Fibroblast of the conjunctiva (primary cell): ENCODE results near the gene SBNO1.
"Not testable (repeated sequence)": the region's sequence is repeated elsewhere in the genome, so short reads cannot be mapped to it uniquely, and the experiment has no call there.

Experiments used
- DNase-seq: peaks from one replicate; pipeline ENCODE4 v3.0.0-alpha.2; 2010; ENCODE audit warnings: low read depth

The SBNO1 gene

DNA sequence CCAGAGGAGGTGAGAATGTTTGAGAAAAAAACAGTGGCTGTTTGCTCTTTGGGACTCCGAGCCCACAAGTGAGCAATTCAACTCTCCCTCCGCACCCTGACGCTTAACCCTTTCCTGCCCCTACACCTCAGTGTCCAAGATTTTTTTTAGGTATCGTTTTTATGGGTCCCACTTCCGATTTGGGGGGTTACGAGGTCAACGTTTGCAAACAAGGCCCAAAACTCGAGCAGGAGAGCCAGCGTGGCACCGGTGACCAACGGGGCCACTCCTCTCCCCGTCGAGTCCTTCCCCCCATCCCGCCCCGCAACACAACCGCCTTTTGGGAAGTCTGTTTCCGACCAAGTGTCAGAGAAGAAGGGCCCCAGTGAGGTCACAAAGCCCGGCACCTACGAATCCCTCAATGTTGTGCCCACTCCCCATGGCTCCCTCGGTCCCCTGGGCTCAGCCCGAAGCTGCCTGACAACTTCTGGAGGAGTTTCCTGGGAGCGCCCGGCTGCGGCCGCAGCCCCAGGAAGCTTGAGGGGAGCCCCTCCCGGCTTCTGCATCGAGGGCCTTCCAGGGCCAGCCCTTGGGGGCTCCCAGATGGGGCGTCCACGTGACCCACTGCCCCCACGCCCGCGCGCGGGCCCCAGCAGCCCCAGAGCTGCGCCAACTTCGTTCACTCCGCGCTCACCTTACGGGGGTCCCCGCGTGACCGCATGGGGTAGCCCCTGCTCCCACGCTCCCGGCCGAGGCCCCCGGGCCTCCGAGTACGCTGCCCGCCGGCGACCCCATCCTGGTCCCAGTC is 94.2 kb downstream of the SBNO1 start:
- DNase-seq = no peak

DNA sequence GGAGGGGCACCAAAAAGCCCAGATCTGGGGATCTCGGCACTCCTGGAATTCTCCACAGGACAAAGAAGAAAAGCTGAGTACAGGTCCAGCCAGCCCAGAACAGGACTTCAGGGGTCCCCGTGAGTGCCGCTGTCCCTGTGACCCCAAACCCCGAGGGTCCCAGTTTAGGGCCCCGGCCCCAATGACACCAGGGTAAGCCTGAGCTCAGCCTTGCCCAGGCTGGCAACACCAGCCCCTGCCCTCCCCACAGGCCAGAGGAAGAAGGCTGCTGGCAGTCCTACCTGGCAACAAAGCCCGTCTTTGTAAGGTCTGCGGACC is 94.8 kb downstream of the SBNO1 start:
- DNase-seq = no peak

DNA sequence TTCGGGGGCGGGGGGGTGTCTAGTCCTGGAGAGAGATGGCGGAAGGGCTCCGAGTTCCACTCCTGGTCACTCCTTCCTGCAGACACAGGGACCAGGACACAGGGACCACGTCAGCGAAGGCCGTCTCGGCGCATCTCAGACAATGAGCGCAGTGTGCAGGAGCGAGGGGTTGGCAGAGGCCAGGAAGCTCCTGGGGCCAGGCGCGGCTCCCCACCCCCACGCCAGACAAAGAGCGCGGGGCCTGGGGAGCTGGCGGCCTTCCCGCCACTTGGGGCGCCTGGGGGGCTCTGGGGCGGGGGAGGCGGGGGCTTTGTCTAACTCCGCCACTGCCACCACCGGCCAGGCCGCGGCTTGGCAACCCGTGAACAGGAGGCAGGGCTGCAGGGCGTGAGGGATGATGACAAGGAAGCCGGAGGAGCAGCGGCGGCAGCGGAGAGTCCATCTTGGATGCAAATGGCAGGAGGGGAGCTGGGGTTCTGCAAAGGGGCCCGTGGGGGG is 95.2 kb downstream of the SBNO1 start:
- peak; percentile 43 for DNase-seq

DNA sequence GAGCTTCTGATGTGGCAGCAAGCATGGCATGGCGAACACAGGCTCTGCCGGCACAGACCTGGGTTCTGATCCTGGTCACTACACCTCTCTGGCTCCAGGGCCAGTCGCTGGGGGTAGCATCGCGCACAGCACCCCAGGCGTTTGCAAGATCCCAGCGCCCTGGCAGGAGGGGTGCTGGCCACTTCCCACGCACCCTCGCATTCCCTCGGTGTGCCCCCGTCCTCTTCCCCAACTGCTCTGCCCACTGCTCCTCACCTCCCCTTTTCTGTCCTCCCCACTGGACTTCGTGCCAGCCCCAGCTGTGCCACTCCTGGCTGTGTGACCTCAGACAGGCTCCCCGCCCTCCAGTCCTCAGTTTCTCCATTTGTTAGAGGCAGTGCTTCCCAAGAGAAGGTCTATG is 95.8 kb downstream of the SBNO1 start:
- no peak for DNase-seq

DNA sequence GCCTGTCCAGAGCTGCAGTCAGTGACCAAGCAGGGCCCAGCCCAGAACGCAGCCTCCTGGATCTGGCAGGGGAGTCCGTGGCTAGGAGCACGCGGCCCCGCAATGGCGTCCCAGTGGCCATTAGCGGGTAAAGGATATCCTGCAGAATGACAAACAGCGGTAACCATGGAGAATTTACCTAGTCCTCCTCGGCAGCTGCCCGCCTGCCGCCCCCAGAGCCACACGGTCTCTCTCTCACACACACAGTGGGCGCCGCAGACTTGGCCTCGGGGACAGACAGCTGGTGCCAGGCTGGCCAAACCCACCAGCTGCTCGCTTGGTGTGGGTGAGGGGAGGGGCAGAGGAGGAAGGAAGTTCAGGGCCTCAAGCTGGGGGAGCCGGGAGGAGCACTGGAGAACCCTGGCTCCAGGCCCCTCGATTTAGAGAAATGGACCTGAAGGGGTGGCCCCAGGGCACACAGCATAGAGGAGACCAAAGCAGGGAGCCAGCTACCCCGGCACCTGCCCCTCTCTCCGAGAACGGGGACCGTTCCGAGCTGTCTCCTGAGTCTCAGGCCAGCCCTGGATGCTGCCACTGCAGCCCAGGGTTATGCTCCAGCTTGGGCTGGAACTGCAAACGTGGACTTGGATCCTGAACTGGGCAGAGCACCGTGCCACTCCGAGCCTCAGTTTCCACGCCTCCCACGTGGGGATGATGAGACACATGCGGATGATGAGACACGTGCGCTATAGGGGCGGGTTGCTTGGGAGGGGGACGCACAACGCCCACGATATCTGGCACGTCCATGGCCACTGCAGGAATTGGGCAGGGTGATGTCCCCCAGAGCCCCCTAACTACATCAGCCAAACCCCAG is 96.4 kb downstream of the SBNO1 start:
- no peak for DNase-seq

DNA sequence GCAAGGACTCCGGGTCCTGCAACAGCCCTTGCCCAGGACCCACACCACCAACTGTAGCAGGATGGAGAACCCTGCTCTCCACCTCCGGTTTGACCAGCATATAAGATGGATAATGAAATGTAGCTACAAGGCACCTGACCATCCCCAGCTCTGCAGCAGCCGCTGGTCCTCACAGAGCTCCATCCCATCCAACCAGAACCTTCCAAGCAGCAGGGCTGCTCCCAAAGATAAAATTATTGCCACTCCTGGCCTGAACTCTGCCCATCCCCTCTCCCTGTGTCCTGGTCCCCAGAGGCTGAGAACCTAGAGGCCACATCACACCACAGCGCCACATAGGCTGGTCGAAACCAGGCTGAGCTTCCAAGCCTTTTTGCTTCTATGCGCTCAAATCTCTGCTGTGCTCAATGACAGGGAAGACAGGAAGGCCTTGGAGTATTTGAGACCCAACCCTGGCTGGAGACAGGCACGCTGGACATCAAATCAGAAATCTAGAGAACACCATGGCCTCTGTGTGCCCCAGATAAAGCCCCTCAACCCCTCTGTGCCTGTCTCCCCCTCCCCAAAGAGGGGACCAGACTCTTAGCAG is 97.2 kb downstream of the SBNO1 start:
- no peak for DNase-seq

DNA sequence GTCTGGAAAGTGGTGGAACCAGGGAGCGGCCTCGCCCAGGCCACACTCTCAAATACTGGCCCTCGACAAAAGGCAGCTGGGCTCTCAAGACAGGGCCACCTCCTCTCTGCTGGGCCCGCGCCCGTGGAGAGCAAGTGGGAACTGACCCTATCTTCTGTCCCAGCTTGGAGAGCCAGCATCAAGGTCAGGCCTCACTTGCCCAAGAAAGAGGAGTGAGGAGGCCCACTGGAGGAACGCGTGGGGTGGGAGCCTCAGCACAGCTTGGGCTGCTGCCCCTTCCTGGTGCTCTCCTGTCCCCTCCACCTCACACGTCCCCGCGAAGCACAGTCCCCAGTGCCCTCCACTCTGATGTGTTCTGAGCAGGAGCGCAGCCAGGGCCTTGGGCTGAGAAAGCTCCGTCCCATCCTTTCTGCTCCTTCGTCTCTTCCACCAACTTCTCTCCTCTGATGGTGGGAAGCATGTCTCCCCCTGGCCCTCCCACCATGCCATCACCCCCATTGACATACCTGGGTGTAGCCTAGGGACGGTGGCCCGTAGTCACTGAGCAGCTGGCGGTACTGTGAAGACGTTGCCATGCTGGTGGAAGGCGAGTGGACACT is 97.9 kb downstream of the SBNO1 start:
- no peak for DNase-seq

DNA sequence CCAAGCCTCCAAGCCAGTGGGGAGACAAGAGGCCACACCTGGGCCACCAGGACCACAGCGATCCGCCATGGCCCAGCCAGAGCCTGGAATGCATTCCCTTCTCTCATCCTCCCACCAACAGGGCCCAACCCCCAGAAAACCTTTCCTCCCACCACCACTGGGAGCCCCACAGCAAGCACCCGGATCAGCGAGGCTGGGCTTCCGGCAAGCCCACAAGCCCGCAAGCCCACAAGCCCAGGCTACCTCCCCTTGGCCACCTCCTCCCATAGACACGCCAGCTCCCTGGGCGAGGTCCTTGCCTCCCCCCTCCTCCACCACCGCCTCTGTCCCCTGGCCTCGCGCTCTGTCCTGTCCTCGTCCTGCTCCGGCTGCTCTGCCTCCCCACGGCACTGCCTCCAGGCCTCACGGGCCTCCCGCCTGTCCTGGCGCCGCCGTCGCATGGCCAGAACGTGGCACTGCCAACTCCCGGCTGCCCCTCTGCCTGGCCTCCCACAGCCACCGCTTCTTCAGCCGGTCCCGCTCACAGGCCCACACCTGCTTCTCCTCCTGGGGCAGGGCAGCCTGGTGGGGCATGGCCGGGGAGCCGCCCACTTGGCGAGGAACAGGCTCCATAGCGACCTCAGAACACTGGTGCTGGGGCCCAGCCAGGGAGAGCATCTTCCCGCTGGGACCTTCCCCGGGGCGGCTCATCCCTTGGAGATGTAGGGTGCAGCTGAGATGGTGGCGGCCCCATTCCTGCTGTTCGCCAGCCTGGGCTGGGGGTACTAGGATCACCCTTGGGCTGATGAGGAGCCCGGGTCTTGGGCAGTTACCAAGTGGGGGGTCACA is 98.6 kb downstream of the SBNO1 start:
- DNase-seq = no peak

DNA sequence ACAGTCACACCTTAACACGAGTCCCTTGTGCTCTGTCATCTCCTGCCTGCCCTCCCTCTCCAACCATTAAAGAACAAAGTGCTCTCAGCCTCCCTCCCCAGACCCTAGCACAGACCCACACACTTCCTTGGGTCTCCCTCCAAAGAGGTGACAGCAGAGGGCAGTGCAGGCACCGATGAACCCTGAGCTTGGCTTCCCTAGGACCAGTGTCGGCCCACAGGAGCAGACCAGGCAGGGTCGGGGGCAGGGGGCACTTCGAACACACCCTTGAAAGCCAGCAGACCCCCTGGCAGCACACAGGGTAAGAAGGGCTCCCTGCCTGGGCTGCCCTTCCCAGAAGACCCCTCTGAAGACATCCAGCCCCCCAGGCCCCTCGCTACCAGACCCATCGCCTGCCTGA is 100.0 kb downstream of the SBNO1 start:
- DNase-seq = no peak

DNA sequence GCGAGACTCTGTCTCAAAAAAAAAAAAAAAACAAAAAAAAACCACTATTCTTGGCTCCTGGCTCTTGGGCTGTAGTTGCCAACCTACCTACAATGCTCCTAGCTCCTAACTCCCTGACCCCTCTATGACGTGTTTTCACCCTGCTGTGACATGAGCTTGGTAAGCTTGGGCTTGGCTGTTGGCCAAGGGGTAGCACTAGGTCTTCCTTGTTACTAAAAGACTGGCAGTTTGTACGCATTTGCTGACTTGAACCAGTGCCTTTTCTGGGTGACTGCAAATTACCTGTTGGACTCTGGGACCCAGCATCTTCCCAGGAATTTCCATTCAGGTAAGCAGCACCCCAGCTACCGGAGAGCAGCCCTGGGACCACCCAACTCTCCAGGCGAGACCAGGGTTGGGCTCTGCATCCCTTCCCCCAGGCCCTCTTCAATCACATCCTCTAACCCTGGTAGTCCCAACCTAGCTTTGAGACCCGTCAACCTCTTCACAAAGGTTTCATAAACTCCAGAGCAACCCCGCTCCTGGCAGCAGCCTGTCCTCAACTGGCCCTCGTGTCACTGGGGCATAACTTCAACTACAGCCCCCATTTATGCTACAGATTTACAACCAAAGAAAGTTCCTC is 101.3 kb downstream of the SBNO1 start:
- no peak for DNase-seq

DNA sequence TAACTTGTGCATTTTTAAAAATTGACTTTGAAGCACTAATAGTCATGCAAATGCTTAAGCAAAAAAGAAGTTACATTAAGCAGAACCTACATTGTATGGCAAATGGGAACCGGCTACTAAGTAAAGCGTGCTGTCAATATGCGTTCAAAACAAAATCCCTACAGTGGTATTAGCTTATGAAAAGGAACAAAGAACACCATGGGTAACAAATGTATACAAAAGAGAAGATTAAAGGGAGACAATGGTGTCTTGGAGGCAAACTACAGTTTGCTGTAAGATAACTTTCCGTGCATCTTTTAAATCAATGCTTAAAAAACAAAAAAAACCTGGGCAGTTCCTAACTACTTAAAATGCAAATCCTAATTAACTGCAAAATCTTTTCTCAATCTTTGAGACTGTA is 103.5 kb downstream of the SBNO1 start:
- DNase-seq = no peak

DNA sequence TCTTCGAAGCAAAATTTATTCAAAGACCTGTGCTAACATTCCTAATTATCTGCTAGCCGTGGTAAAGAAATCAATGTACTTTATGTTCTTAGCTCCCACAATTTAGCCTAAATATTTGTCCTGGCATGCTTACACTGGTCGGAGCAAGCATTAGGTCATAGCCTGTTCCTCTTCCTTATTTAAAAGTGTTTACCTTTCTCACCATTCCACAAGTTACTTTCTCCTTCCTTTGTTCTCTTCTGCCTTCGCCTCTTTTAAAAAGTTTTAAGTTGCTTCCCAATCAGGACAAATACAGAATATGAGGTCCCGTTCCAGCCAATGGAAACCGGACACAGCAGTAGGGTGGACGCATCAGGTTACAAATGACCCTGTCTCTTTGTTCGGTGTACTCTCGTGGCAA is 104.6 kb downstream of the SBNO1 start:
- DNase-seq = no peak

DNA sequence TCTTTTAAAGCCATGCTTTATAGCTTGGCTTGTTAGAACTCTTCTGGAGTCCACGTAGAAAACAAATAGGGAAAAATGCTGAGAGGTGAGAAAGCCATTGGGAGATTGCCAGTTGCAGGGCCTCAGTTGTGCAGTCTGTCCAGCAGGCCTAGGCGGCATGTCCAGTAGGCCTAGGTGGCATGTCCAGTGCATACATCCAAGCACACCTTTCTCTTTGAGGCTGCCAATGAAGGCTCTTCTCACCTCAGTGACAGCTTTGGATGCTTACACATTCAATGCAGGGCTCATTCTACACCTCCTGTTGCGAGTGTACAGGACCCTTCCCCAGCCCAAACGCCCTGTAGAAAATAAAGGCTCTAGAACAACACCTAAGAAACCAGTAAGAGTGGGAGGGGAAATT is 106.1 kb downstream of the SBNO1 start:
- no peak for DNase-seq

DNA sequence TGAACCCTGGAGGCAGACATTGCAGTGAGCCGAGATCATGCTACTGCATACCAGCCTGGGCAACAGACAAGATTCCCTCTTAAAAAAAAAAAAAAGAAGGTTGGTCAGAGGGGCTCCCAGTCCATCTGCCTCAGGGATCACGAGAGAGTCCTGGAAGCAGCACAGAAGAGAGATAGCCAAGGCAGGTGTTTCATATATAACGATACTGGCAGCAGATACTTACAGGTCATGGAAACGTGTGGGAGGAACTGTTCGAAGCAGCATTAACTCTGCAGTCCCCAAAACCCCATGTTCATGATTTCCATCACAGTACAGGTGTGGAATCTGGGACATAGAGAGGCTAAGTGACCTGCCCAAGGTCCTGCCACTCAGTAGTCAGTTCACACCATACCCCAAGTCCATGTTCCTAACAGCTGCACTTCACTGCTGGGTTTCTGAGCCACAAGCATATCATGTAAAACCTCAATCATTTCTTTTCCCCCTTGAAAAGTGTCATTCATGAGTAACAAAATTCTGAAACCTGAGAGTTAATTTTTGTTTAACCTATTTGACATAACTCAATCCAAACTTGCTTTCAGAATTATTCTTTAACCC is 109.7 kb downstream of the SBNO1 start:
- DNase-seq = no peak

DNA sequence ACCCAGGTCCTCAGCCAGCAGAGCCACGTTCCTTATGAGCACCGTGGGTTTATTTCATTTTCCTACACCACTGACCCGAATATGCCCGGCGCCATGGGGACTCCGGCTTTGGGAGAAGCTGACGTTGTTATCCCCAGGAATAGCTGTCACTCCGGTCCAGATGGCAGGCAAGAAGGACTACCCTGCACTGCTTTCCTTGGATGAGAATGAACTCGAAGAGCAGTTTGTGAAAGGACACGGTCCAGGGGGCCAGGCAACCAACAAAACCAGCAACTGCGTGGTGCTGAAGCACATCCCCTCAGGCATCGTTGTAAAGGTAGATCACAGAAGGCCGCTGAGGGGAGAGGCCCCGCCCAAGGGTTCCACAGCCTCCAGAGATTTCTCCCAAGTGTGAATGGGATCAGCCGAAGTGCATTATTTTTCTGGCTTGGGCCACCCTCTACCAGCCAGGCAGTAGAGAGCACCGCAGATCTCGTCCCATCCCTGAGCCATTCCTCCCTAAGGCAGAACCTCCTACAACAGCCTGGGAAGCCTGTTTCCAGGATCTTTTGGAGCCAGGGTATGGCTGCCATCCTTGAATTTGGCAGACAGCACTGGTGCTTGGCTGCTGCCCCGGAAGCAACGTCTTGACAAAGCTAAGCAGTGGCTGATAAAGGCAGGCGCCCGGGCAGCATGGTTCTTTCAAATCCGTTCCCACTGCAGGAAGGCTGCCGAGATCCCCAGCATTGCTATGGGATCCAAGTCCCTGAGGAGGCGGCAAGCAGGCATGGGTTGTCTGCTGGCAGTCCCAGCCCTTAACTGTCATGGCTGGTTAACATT is 110.8 kb downstream of the SBNO1 start:
- no peak for DNase-seq

DNA sequence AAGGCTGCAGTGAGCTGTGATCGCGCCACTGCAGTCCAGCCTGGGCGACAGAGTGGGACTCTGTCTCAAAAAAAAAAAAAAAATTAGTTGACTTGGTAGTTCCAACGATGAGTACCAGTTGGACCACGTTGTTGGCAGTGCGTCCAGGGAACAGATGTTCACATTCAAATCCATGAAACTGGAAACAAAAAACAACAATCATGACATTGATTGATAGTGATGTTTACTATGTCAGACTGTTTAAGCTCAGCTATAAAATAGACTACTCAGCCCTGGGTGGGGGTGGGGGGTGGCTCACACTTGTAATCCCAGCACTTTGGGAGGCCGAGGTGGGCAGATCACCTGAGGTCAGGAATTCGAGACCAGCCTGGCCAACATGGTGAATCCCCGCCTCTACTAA is 112.3 kb downstream of the SBNO1 start:
- not testable (repeated sequence) for DNase-seq

DNA sequence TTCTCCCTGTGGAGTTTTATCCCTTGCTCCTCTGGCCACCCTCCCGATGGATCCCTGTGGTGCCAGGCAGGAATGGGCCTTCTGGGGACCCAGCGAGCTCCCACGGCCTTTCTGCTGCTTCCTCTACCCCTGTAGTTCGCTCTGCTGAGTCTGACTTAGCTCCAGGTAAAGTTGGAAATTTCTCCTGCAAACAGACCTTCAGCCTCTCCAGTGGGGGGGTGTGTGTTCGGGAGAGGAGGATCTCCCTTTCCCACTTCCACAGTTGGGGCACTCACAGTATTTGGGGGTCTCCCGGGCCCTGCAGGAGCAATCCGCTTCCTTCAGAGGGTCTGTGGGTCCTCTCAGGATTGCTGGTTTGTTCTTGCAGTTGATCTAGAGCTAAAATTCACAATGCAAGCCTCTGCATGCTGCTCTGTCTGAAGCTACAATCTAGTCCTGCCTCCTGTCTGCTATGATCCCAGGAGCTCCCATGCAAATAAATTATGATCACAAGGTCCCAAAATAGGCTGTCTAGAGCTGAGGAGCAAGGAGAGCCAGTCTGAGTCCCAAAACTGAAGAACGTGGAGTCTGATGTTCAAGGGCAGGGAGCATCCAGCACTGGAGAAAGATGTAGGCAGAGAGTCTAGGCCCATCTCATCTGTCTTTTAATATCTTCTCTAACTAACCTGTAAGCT is 113.1 kb downstream of the SBNO1 start:
- no peak for DNase-seq

DNA sequence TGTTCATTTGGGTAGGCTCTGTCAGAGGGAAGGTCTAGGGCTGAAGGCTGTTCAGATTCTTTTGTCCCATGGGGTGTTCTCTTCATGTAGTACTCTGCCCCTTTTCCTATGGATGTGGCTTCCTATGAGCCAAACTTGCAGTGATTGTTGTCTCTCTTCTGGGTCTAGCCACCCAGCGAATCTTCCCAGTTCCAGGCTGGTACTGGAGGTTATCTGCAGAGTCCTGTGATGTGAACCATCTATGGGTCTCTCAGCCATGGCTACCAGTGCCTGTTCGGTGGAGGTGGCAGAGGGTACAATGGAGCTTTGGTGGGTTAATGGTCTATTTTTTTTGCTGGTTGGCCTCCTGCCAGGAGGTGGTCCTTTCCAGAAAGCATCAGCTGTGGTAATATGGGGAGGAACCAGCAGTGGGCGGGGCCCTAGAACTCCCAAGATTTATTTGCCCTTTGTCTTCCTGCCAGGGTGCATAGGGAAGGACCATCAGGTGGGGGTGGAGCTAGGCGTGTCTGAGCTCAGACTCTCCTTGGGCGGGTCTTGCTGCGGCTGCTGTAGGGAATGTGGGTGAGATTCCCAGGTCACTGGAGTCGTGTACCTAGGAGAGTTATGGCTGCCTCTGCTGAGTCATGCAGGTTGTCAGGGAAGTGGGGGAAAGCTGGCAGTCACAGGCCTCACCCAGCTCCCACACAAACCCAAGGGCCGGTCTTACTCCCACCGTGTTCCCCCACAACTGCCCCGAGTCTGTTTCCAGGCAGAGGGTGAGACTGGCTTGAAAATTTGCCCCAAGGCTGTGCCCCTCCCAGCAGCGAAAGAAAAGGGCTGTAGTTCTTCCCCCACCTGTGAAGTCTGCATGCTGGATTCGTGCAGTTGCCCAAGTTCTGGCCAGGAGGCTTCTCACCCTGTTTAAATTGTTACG is 113.9 kb downstream of the SBNO1 start:
- DNase-seq = no peak
